ENCODE measurements around the gene TBC1D22A.

The TBC1D22A gene

GRCh38 chr22:46985507-46985882 is 223.0 kb downstream of the TBC1D22A start:
- no peak overlapping the region for H3K4me3 ChIP-seq (ENCODE audit: low read length)
- WGBS (ENCODE audit: extremely low coverage, insufficient coverage, low lambda C conversion rate): no CpG with 5 or more reads among the region's 8 CpGs

GRCh38 chr22:46986788-46987187 is 224.3 kb downstream of the TBC1D22A start:
- no peak overlapping the region for H3K4me2 ChIP-seq (ENCODE audit: low read length)
- H3K27ac ChIP-seq (ENCODE audit: low read depth, low read length): no peak overlapping the region
- no peak overlapping the region for H3K9ac ChIP-seq (ENCODE audit: low read length)
- DNase-seq: no peak
- H3K79me2 ChIP-seq (ENCODE audit: control insufficient read depth, insufficient read depth, low read length): no peaks in the 10 kb centered on the region
- H3K36me3 ChIP-seq (ENCODE audit: control insufficient read depth, insufficient read depth, low read length): no peaks in the 10 kb centered on the region
- no peaks in the 10 kb centered on the region for H3K79me1 ChIP-seq (ENCODE audit: low read length)
- H3K4me1 ChIP-seq (ENCODE audit: control insufficient read depth, low read depth, low read length): no peaks in the 10 kb centered on the region
- H2BK15ac ChIP-seq (replicated peaks; ENCODE audit: low read depth): no peak overlapping the region
- H2AK5ac ChIP-seq (ENCODE audit: low read length): no peak overlapping the region
- WGBS (ENCODE audit: extremely low coverage, insufficient coverage, low lambda C conversion rate): no CpG with 5 or more reads among the region's 11 CpGs
- no peak overlapping the region for H3K23ac ChIP-seq (ENCODE audit: low read length)
- no peak overlapping the region for H3K4ac ChIP-seq (ENCODE audit: low read depth, low read length)
- H4K8ac ChIP-seq (ENCODE audit: low read depth, low read length): no peak overlapping the region
- H2BK5ac ChIP-seq (ENCODE audit: low read length): no peak overlapping the region
- no peak overlapping the region for H3K4me3 ChIP-seq (ENCODE audit: low read length)
- H4K5ac ChIP-seq (ENCODE audit: low read length): no peak overlapping the region
- no peak overlapping the region for H3K18ac ChIP-seq (ENCODE audit: low read length)
- H2BK120ac ChIP-seq (ENCODE audit: low read depth, low read length): no peak overlapping the region
- H3K56ac ChIP-seq (ENCODE audit: low read length): no peak overlapping the region
- H3K27me3 ChIP-seq (ENCODE audit: insufficient read depth, low read length, poor library complexity): no peaks in the 10 kb centered on the region

More at GRCh38 chr22:46985507-46985882, 223.0 kb downstream of the TBC1D22A start:
- Histone ChIP-seq H3K23ac (ENCODE audit: low read length) (no peak overlapping the region), H3K9ac (ENCODE audit: low read length) (no peak overlapping the region), H4K5ac (ENCODE audit: low read length) (no peak overlapping the region), H2BK15ac (replicated peaks; ENCODE audit: low read depth) (no peak overlapping the region), H3K4me1 (ENCODE audit: control insufficient read depth, low read depth, low read length) (no peaks in the 10 kb centered on the region), H3K79me1 (ENCODE audit: low read length) (no peaks in the 10 kb centered on the region), H3K4me2 (ENCODE audit: low read length) (no peak overlapping the region), H3K18ac (ENCODE audit: low read length) (no peak overlapping the region), H3K27ac (ENCODE audit: low read depth, low read length) (no peak overlapping the region), H3K79me2 (ENCODE audit: control insufficient read depth, insufficient read depth, low read length) (no peaks in the 10 kb centered on the region), H3K56ac (ENCODE audit: low read length) (no peak overlapping the region), H2BK5ac (ENCODE audit: low read length) (no peak overlapping the region), H2AK5ac (ENCODE audit: low read length) (no peak overlapping the region), H4K8ac (ENCODE audit: low read depth, low read length) (no peak overlapping the region), H2BK120ac (ENCODE audit: low read depth, low read length) (no peak overlapping the region), H3K4ac (ENCODE audit: low read depth, low read length) (no peak overlapping the region), H3K27me3 (ENCODE audit: insufficient read depth, low read length, poor library complexity) (no peaks in the 10 kb centered on the region), H3K36me3 (ENCODE audit: control insufficient read depth, insufficient read depth, low read length) (no peaks in the 10 kb centered on the region)
- no peak for DNase-seq

GRCh38 chr22:46990937-46991550 is 228.6 kb downstream of the TBC1D22A start:
- H2BK120ac ChIP-seq (ENCODE audit: low read depth, low read length): no peak overlapping the region
- no peaks in the 10 kb centered on the region for H3K4me1 ChIP-seq (ENCODE audit: control insufficient read depth, low read depth, low read length)
- DNase-seq: peak; percentile 14
- H3K9ac ChIP-seq (ENCODE audit: low read length): no peak overlapping the region
- H3K79me2 ChIP-seq (ENCODE audit: control insufficient read depth, insufficient read depth, low read length): no peaks in the 10 kb centered on the region
- no peaks in the 10 kb centered on the region for H3K36me3 ChIP-seq (ENCODE audit: control insufficient read depth, insufficient read depth, low read length)
- H4K5ac ChIP-seq (ENCODE audit: low read length): no peak overlapping the region
- no peak overlapping the region for H3K23ac ChIP-seq (ENCODE audit: low read length)
- no peak overlapping the region for H3K4me2 ChIP-seq (ENCODE audit: low read length)
- H2BK15ac ChIP-seq (replicated peaks; ENCODE audit: low read depth): no peak overlapping the region
- H3K4ac ChIP-seq (ENCODE audit: low read depth, low read length): no peak overlapping the region
- H3K27ac ChIP-seq (ENCODE audit: low read depth, low read length): no peak overlapping the region
- H3K27me3 ChIP-seq (ENCODE audit: insufficient read depth, low read length, poor library complexity): no peaks in the 10 kb centered on the region
- no CpG with 5 or more reads among the region's 12 CpGs for WGBS (ENCODE audit: extremely low coverage, insufficient coverage, low lambda C conversion rate)
- no peak overlapping the region for H3K4me3 ChIP-seq (ENCODE audit: low read length)
- no peak overlapping the region for H4K8ac ChIP-seq (ENCODE audit: low read depth, low read length)
- H3K79me1 ChIP-seq (ENCODE audit: low read length): no peaks in the 10 kb centered on the region
- no peak overlapping the region for H2AK5ac ChIP-seq (ENCODE audit: low read length)
- no peak overlapping the region for H3K18ac ChIP-seq (ENCODE audit: low read length)
- H3K56ac ChIP-seq (ENCODE audit: low read length): no peak overlapping the region
- no peak overlapping the region for H2BK5ac ChIP-seq (ENCODE audit: low read length)

- Histone ChIP-seq H3K27me3 (ENCODE audit: insufficient read depth, low read length, poor library complexity) (no peaks in the 10 kb centered on the region), H2BK5ac (ENCODE audit: low read length) (no peak overlapping the region), H3K9ac (ENCODE audit: low read length) (no peak overlapping the region), H3K27ac (ENCODE audit: low read depth, low read length) (no peak overlapping the region), H2BK120ac (ENCODE audit: low read depth, low read length) (no peak overlapping the region), H4K8ac (ENCODE audit: low read depth, low read length) (no peak overlapping the region), H2AK5ac (ENCODE audit: low read length) (no peak overlapping the region), H3K56ac (ENCODE audit: low read length) (no peak overlapping the region), H3K4me1 (ENCODE audit: control insufficient read depth, low read depth, low read length) (no peaks in the 10 kb centered on the region), H2BK15ac (replicated peaks; ENCODE audit: low read depth) (no peak overlapping the region), H3K36me3 (ENCODE audit: control insufficient read depth, insufficient read depth, low read length) (no peaks in the 10 kb centered on the region), H3K79me1 (ENCODE audit: low read length) (no peaks in the 10 kb centered on the region), H3K18ac (ENCODE audit: low read length) (no peak overlapping the region), H3K23ac (ENCODE audit: low read length) (no peak overlapping the region), H4K5ac (ENCODE audit: low read length) (no peak overlapping the region), H3K4me2 (ENCODE audit: low read length) (no peak overlapping the region), H3K79me2 (ENCODE audit: control insufficient read depth, insufficient read depth, low read length) (no peaks in the 10 kb centered on the region), H3K4ac (ENCODE audit: low read depth, low read length) (no peak overlapping the region), H3K4me3 (ENCODE audit: low read length) (no peak overlapping the region)
- no CpG with 5 or more reads among the region's 14 CpGs for WGBS (ENCODE audit: extremely low coverage, insufficient coverage, low lambda C conversion rate)
- no peak for DNase-seq
Measured at GRCh38 chr22:46991666-46992065, 229.2 kb downstream of the TBC1D22A start.

GRCh38 chr22:46992121-46992731 is 229.8 kb downstream of the TBC1D22A start:
- H3K4me3 ChIP-seq (ENCODE audit: low read length): no peak overlapping the region
- H3K79me2 ChIP-seq (ENCODE audit: control insufficient read depth, insufficient read depth, low read length): no peaks in the 10 kb centered on the region
- no peak for DNase-seq
- H3K27me3 ChIP-seq (ENCODE audit: insufficient read depth, low read length, poor library complexity): no peaks in the 10 kb centered on the region
- no peaks in the 10 kb centered on the region for H3K79me1 ChIP-seq (ENCODE audit: low read length)
- H3K9ac ChIP-seq (ENCODE audit: low read length): no peak overlapping the region
- H3K23ac ChIP-seq (ENCODE audit: low read length): no peak overlapping the region
- no peak overlapping the region for H4K5ac ChIP-seq (ENCODE audit: low read length)
- no CpG with 5 or more reads among the region's 25 CpGs for WGBS (ENCODE audit: extremely low coverage, insufficient coverage, low lambda C conversion rate)
- no peak overlapping the region for H3K18ac ChIP-seq (ENCODE audit: low read length)
- no peak overlapping the region for H4K8ac ChIP-seq (ENCODE audit: low read depth, low read length)
- H2BK5ac ChIP-seq (ENCODE audit: low read length): no peak overlapping the region
- H2AK5ac ChIP-seq (ENCODE audit: low read length): no peak overlapping the region
- H3K27ac ChIP-seq (ENCODE audit: low read depth, low read length): no peak overlapping the region
- H3K4me1 ChIP-seq (ENCODE audit: control insufficient read depth, low read depth, low read length): no peaks in the 10 kb centered on the region
- H2BK120ac ChIP-seq (ENCODE audit: low read depth, low read length): no peak overlapping the region
- no peak overlapping the region for H3K56ac ChIP-seq (ENCODE audit: low read length)
- H3K4ac ChIP-seq (ENCODE audit: low read depth, low read length): no peak overlapping the region
- no peaks in the 10 kb centered on the region for H3K36me3 ChIP-seq (ENCODE audit: control insufficient read depth, insufficient read depth, low read length)
- H3K4me2 ChIP-seq (ENCODE audit: low read length): no peak overlapping the region
- no peak overlapping the region for H2BK15ac ChIP-seq (replicated peaks; ENCODE audit: low read depth)

- no peak overlapping the region for H4K5ac ChIP-seq (ENCODE audit: low read length)
- H3K4me1 ChIP-seq (ENCODE audit: control insufficient read depth, low read depth, low read length): no peaks in the 10 kb centered on the region
- no peak overlapping the region for H3K18ac ChIP-seq (ENCODE audit: low read length)
- H3K56ac ChIP-seq (ENCODE audit: low read length): no peak overlapping the region
- H3K4me3 ChIP-seq (ENCODE audit: low read length): no peak overlapping the region
- no peak overlapping the region for H2BK5ac ChIP-seq (ENCODE audit: low read length)
- no peak overlapping the region for H3K4ac ChIP-seq (ENCODE audit: low read depth, low read length)
- H3K27ac ChIP-seq (ENCODE audit: low read depth, low read length): no peak overlapping the region
- H2BK15ac ChIP-seq (replicated peaks; ENCODE audit: low read depth): no peak overlapping the region
- no peak overlapping the region for H3K9ac ChIP-seq (ENCODE audit: low read length)
- H4K8ac ChIP-seq (ENCODE audit: low read depth, low read length): no peak overlapping the region
- H3K27me3 ChIP-seq (ENCODE audit: insufficient read depth, low read length, poor library complexity): no peaks in the 10 kb centered on the region
- H3K79me1 ChIP-seq (ENCODE audit: low read length): no peaks in the 10 kb centered on the region
- H3K23ac ChIP-seq (ENCODE audit: low read length): no peak overlapping the region
- H2AK5ac ChIP-seq (ENCODE audit: low read length): no peak overlapping the region
- H3K79me2 ChIP-seq (ENCODE audit: control insufficient read depth, insufficient read depth, low read length): no peaks in the 10 kb centered on the region
- no CpG with 5 or more reads among the region's 14 CpGs for WGBS (ENCODE audit: extremely low coverage, insufficient coverage, low lambda C conversion rate)
- H2BK120ac ChIP-seq (ENCODE audit: low read depth, low read length): no peak overlapping the region
- H3K4me2 ChIP-seq (ENCODE audit: low read length): no peak overlapping the region
- H3K36me3 ChIP-seq (ENCODE audit: control insufficient read depth, insufficient read depth, low read length): no peaks in the 10 kb centered on the region
- DNase-seq: peak; percentile 25
Measured at GRCh38 chr22:46993633-46994032, 231.2 kb downstream of the TBC1D22A start.

All from mesendoderm (in vitro differentiated cells).